GM19463 (cell line): ENCODE results near the gene PTPN9.

Experiments used
- ATAC-seq: cut with Tn5 transposase; IDR thresholded peaks from one replicate; pipeline ENCODE4 v1.9.1; 2021; ENCODE audit warnings: mild to moderate bottlenecking, moderate library complexity; ENCODE audit not compliant: unreplicated experiment

Gene PTPN9

DNA sequence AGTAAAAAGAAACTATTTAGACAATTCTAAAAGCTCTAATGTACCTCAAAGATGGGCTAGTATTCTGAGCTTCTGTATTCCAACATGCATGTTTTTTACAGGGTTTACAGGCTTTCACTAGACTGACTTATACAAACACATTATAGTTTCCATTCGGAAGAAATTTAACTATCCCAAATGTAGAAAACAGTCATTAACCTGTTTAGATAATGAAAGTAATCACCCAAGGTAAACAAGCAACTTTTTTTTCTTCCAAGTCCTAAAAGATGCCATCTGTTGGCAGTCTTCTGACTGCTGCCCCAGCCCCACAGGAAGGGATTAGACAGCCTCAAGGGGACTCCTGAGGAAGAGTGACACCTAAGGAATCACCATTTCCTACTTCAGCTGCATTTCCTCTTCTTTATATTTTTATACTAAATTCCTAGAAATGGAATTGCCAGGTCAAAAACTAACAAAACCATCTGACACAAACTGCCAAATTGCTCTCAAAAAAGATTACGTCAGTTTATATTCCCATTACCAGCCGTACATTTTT is 153.1 kb downstream of the PTPN9 start:
- no peak for ATAC-seq

DNA sequence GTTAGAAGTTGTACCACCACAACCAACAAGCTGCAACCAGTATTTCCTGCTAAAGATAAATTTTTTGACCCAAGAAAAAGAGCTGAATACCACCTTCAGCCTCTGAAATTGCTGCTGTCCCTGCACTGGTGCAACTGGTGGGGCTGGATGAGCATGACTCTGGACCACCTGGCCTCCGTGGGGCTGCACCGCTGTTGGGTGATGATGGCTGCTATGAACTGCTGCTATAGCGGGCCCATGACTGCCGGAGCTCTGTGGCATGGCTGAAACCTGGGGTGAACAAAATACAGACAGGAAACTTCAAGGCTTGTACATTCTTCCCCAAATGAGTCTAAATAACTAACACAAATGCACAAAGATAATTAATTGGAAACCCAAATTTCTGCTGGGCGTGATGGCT is 156.6 kb downstream of the PTPN9 start:
- ATAC-seq = no peak

- no peak for ATAC-seq
These were observed 158.4 kb downstream of the PTPN9 start for GRCh38 chr15:75420698-75421097.

- no peak for ATAC-seq
These were observed 162.5 kb downstream of the PTPN9 start for GRCh38 chr15:75416584-75416983.
